Measurements from ENCODE around the gene IFIT1B. TPM values are rescaled to one million over a fixed set of nuclear protein-coding genes. Genes with fewer than 3 reads are reported as not detected.
A peak's percentile ranks its signal among the peaks of the same experiment; 100 is the strongest.
"Not testable (repeated sequence)": the region's sequence is repeated elsewhere in the genome, so short reads cannot be mapped to it uniquely, and the experiment has no call there.

Gene IFIT1B
- total RNA-seq, 4 donors from 2014 or later = not detected

DNA sequence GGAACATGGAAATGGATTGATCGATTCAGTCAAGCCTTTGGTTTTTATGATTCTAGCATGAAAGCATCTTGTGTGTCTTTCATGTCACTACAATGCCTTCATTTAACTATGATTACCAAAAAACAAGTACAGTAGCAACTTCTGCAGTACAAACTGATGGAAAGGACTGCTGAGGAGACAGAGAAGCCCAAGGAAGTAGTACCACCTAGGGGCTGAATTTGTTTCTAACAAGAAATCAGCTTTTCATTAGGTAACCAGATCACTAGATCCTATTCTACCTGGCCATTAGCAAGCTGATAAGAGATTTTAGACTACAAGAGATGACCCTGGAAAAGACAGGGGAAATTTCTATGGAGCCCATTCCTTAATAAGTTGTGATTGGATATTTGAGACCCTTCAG is 11.4 kb downstream of the IFIT1B start:
- intact Hi-C loops (cut with DNase I) = no loop called here
- Histone ChIP-seq H3K36me3 (no peaks in the 10 kb centered on the region), H3K4me3 (replicated peaks in 1 of 3) (no peak overlapping the region), H3K27me3 (no peaks in the 10 kb centered on the region), H3K27ac (no peak overlapping the region), H3K4me1 (peaks cover 15% of the 10 kb centered on the region in 2 donors), H3K9me3 (no peaks in the 10 kb centered on the region)
- DNase-seq = no peak
- TF ChIP-seq POLR2A (IDR thresholded peaks at IDR 0.05) = no peak
- TF ChIP-seq, protein P1, sequence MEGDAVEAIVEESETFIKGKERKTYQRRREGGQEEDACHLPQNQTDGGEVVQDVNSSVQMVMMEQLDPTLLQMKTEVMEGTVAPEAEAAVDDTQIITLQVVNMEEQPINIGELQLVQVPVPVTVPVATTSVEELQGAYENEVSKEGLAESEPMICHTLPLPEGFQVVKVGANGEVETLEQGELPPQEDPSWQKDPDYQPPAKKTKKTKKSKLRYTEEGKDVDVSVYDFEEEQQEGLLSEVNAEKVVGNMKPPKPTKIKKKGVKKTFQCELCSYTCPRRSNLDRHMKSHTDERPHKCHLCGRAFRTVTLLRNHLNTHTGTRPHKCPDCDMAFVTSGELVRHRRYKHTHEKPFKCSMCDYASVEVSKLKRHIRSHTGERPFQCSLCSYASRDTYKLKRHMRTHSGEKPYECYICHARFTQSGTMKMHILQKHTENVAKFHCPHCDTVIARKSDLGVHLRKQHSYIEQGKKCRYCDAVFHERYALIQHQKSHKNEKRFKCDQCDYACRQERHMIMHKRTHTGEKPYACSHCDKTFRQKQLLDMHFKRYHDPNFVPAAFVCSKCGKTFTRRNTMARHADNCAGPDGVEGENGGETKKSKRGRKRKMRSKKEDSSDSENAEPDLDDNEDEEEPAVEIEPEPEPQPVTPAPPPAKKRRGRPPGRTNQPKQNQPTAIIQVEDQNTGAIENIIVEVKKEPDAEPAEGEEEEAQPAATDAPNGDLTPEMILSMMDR (IDR thresholded peaks at IDR 0.05) = peak in 4 of 6 experiments; percentile 32 to 59 (median 46)
- 82 to 83% methylated on average over 1 of the region's 1 CpG for WGBS, 2 donors

DNA sequence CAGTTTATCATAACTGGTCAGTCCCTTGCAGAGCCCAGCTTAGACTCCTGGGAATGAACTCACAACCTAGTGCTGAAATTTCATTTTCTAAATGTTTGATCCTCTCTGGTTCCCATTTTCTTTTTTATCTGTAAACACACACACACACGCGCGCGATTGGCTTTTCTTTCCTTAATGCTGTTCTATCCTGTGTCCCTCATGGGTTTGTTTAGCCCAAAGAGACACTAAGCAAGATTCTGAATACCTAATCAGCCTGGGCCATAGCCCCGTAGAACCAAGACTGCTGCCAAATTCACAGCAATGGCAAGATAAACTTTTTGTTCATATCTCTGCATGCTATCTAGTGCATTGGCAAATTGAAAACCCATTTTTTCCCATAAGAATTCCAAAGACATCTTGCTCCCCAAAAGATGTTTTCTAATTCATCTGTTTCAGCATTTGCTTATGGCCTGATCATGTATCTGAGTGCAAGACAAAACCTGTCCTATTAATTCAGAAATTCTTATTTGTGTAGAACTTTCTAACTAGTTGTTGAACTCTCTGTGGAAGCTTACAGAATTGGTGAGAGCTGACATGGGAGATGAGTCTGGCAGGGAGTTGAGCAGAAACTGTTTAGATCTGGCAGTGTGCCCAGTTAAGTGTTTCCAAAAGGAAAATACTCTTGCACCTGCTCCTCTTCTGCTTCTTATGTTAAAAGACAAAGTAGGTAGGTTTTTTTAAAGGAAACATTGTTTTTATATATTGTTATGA is 12.8 kb downstream of the IFIT1B start:
- TF ChIP-seq, protein P1 (IDR thresholded peaks at IDR 0.05) = no peak
- no peak overlapping the region for H3K27ac ChIP-seq
- peaks cover 15 to 25% of the 10 kb centered on the region in 2 donors for H3K4me1 ChIP-seq
- WGBS, 2 donors = 90 to 92% methylated on average over 5 of the region's 5 CpGs
- intact Hi-C loops (cut with DNase I) = no loop called here
- H3K36me3 ChIP-seq = no peaks in the 10 kb centered on the region
- no peaks in the 10 kb centered on the region for H3K27me3 ChIP-seq
- DNase-seq = no peak
- no peak overlapping the region for H3K4me3 ChIP-seq (replicated peaks in 1 of 3)
- no peaks in the 10 kb centered on the region for H3K9me3 ChIP-seq

DNA sequence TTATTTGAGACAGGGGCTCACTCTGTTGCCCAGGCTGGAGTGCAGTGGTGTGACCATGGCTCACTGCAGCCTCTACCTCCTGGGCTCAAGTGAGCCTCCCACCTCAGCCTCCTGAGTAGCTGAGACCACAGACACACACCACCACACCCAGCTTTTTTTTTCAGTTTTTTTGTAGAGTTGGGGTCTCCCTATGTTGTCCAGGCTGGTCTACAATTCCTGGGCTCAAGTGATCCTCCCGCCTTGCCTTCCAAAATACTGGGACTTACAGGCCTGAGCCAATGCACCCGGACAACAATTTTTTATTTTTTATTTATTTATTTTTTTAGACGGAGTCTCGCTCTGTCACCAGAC is 13.3 kb downstream of the IFIT1B start:
- H3K27me3 ChIP-seq; DNase-seq; H3K9me3 ChIP-seq; intact Hi-C loops (cut with DNase I); H3K36me3 ChIP-seq; H3K4me3 ChIP-seq (replicated peaks in 1 of 3): not testable (repeated sequence)
- WGBS, 2 donors = 94% methylated on average over 4 of the region's 4 CpGs
- Histone ChIP-seq H3K4me1 (peaks cover 15 to 25% of the 10 kb centered on the region in 2 donors), H3K27ac (peak overlapping the region in 1 of 3 donors; percentile 82)

DNA sequence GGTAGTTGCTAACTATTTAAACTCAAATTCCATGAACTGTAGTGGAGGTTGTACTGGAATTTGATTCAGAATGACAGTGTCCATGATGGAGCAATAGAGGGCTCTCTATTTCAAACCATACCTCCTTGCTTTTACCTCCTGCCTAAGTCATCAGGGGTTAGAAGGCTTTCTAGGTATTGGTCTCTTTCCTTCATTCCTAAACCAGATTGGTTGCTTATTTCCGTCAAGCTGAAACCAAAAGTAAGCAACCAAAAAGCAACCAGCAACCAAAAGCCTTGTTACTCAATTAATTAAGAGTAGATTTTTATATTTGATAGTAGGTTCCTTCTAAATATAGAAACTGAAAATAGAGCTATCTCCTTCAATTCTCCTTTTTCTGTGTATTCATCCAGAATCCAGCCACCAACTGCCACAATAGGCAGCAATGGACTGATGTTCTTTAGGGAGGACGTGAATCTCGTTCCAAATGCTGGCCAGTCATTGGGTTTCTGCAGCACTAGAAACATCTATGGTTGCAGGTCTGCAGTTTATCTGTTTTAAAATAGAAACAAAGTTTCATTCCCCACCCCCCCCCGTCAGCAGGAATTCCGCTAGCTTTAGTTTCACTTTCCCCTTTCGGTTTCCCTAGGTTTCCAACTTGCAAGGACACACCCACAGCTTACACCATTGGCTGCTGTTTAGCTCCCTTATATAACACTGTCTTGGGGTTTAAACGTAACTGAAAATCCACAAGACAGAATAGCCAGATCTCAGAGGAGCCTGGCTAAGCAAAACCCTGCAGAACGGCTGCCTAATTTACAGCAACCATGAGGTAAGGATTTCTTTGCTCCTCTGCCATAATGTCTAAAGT is 14.3 kb downstream of the IFIT1B start, which contains the start of gene IFIT1:
TSS of gene IFIT1 (plus strand) at position 717 of the 850 bp plus-strand sequence. CDS start at position 807, 90 bp downstream.
- Histone ChIP-seq H3K27ac (peak within 1 kb of the TSS; percentile 82 to 92 (median 86)), H3K9me3 (no peaks in the 10 kb centered on the region), H3K27me3 (no peaks in the 10 kb centered on the region), H3K4me1 (peaks cover 15 to 25% of the 10 kb centered on the region in 2 donors), H3K36me3 (no peaks in the 10 kb centered on the region), H3K4me3 (replicated peaks in 1 of 3) (peak within 1 kb of the TSS; percentile 36 to 76 (median 59))
- TF ChIP-seq POLR2A (IDR thresholded peaks at IDR 0.05) = peak in 1 of 2 donors; percentile 53
- TF ChIP-seq, protein P1 (IDR thresholded peaks at IDR 0.05) = no peak
- WGBS, 2 donors = 6 to 7% methylated on average over 8 of the region's 8 CpGs
- intact Hi-C loops (cut with DNase I) = no loop called here
- peak; percentile 54 to 58 for DNase-seq

DNA sequence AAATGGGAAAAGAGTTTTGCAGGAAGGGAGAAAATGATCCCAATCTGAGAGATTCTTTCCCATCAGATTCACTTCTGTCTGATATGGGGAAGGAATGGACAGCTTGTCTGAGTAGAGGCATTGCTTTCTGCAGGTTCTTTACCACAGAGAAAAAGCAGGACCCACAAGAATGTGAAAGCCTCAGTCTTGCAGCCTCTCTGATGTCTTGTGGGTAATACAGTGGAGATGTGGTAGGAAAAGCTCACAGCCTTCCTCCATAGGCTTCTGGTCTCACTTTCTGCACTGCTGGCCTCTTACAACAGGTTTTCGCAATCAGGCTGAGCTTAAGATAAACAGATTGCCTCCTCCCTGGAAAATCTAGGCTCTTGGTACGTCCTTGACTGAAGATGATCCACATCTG is 15.1 kb downstream of the IFIT1B start:
- no peaks in the 10 kb centered on the region for H3K9me3 ChIP-seq
- H3K4me1 ChIP-seq = peaks cover 15 to 25% of the 10 kb centered on the region in 2 donors
- H3K4me3 ChIP-seq (replicated peaks in 1 of 3) = peak overlapping the region; percentile 36 to 76 (median 59)
- DNase-seq = peak in 1 of 2 donors; percentile 22
- H3K27me3 ChIP-seq = no peaks in the 10 kb centered on the region
- WGBS, 2 donors = 5 to 24% methylated on average over 2 of the region's 2 CpGs
- peak overlapping the region; percentile 82 to 92 (median 86) for H3K27ac ChIP-seq
- intact Hi-C loops (cut with DNase I) = no loop called here
- no peaks in the 10 kb centered on the region for H3K36me3 ChIP-seq
- TF ChIP-seq, protein P1 (IDR thresholded peaks at IDR 0.05) = no peak
- TF ChIP-seq POLR2A (IDR thresholded peaks at IDR 0.05) = peak in 1 of 2 donors; percentile 7

Data from thyroid gland (tissue), 4 donors.